CD4-positive, alpha-beta T cell (primary cell): Measurements from ENCODE around the gene MUC13. TPM values are rescaled to one million over a fixed set of nuclear protein-coding genes. Genes with fewer than 3 reads are reported as not detected.

ENCODE experiments used
- ATAC-seq: fragments of 200-7000 bp; cut with Tn5 transposase; one replicate; pipeline ENCODE4 v1.10.0; 2022; ENCODE audit warnings: mild to moderate bottlenecking; ENCODE audit not compliant: poor library complexity
- CTCF ChIA-PET: fragments of 350-600 bp; sonication (Branson Sonifier 250); formaldehyde crosslinking; loops from one replicate; lab custom pipeline; 2021; ENCODE audit warnings: antibody characterized with exemption, inconsistent platforms; lab: Charles Lee
- POLR2A ChIA-PET: fragments of 350-600 bp; sonication (Branson Sonifier 250); formaldehyde crosslinking; loops from one replicate; lab custom pipeline; 2021; ENCODE audit warnings: antibody characterized with exemption, inconsistent platforms; lab: Charles Lee
- DNase-seq, 14 experiments: peaks; one replicate each; pipeline ENCODE4 v3.0.0-alpha.2; 2013 to 2020; ENCODE audit warnings: mixed read lengths in 2 of 14
- H3K27ac ChIP-seq, 2 donors: one replicate each; pipeline versions ENCODE4 v1.5.1 to v1.7.0; 2013; ENCODE audit warnings: low read length in 2 of 2, low read depth in 1 of 2, mild to moderate bottlenecking in 1 of 2
- H3K27me3 ChIP-seq, 2 experiments: 1 replicate in 1 of 2; 2 replicates in 1 of 2; pipeline versions ENCODE4 v1.6.1 to v1.7.0; 2013; ENCODE audit warnings: low read length in 2 of 2, control low read depth in 1 of 2, mild to moderate bottlenecking in 1 of 2, moderate library complexity in 1 of 2; ENCODE audit not compliant: insufficient read depth in 2 of 2, control insufficient read depth in 1 of 2
- H3K36me3 ChIP-seq: one replicate; pipeline ENCODE4 v1.6.1; 2013; ENCODE audit warnings: low read length, control low read depth; ENCODE audit not compliant: insufficient read depth
- H3K4me1 ChIP-seq: one replicate; pipeline ENCODE4 v1.6.1; 2013; ENCODE audit warnings: low read length, control low read depth; ENCODE audit not compliant: insufficient read depth
- H3K4me3 ChIP-seq: one replicate; pipeline ENCODE4 v1.5.1; 2013; ENCODE audit warnings: mild to moderate bottlenecking, low read length, moderate library complexity
- H3K9me3 ChIP-seq, 2 experiments: 1 replicate in 1 of 2; 2 replicates in 1 of 2; pipeline versions ENCODE4 v1.6.1 to v1.7.0; 2013; ENCODE audit warnings: low read length in 2 of 2, mild to moderate bottlenecking in 2 of 2, control low read depth in 1 of 2, moderate library complexity in 1 of 2; ENCODE audit not compliant: control insufficient read depth in 1 of 2, insufficient read depth in 1 of 2
- H3K27ac Mint-ChIP-seq: one replicate; pipeline ENCODE4 v1.8.0; 2020; ENCODE audit warnings: mixed read lengths
- H3K27me3 Mint-ChIP-seq: one replicate; pipeline ENCODE4 v1.8.0; 2021; ENCODE audit warnings: mixed read lengths
- H3K36me3 Mint-ChIP-seq: one replicate; pipeline ENCODE4 v1.8.0; 2021; ENCODE audit warnings: low read depth, mixed read lengths
- H3K4me1 Mint-ChIP-seq: one replicate; pipeline ENCODE4 v1.8.0; 2021; ENCODE audit warnings: low read depth, mixed read lengths
- H3K4me3 Mint-ChIP-seq: one replicate; pipeline ENCODE4 v1.8.0; 2020; ENCODE audit warnings: mild to moderate bottlenecking, mixed read lengths
- H3K9me3 Mint-ChIP-seq: one replicate; pipeline ENCODE4 v1.8.0; 2020; ENCODE audit warnings: mixed read lengths
- intact Hi-C, 2 experiments: fragments of 100-400 bp; cut with DNase I in 1 of 2; cut with micrococcal nuclease in 1 of 2; formaldehyde crosslinking; loops; one replicate each; pipeline versions ENCODE4 v1.15.1 to v1.9.0; 2023 to 2025; cut with DNase I, micrococcal nuclease
- total RNA-seq, 174 experiments: library from RNA in 2 of 174; stranded (reverse) in 2 of 174; gene quantifications; one replicate each; pipeline ENCODE4 v1.2.3 and lab custom pipeline; 2021 to 2026
- TF ChIP-seq, protein P1 (sequence below): fragments of 200-600 bp; IDR thresholded peaks from one replicate; pipeline ENCODE4 v1.8.0; 2022; ENCODE audit warnings: antibody characterized with exemption, mild to moderate bottlenecking

Gene MUC13
- total RNA-seq, 2 experiments from 2014 or later = 0.47 TPM; not detected in 1

DNA sequence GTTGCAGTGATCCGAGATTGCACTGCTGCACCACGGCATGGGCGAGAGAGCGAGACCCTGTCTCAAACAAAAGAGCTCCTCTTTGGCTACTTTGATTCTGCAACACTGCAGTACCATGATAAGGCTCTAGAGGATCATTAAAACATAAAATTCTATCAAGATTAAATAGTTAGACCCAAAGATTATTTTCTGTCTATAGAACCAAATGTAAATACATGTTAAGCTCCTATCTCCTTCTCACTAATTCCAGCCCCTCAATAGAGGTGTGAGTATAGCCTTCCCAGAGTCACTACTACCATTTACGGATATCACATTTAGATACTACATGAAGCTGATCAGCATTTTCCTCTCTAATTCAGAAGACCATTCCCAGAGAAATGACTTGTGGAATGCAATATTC, 4.3 kb upstream of the MUC13 start:
- Histone ChIP-seq H3K27ac (no peak overlapping the region), H3K4me1 (no peaks in the 10 kb centered on the region), H3K27me3 (no peaks in the 10 kb centered on the region), H3K36me3 (no peaks in the 10 kb centered on the region), H3K9me3 (no peaks in the 10 kb centered on the region), H3K4me3 (no peak overlapping the region)
- TF ChIP-seq, protein P1, sequence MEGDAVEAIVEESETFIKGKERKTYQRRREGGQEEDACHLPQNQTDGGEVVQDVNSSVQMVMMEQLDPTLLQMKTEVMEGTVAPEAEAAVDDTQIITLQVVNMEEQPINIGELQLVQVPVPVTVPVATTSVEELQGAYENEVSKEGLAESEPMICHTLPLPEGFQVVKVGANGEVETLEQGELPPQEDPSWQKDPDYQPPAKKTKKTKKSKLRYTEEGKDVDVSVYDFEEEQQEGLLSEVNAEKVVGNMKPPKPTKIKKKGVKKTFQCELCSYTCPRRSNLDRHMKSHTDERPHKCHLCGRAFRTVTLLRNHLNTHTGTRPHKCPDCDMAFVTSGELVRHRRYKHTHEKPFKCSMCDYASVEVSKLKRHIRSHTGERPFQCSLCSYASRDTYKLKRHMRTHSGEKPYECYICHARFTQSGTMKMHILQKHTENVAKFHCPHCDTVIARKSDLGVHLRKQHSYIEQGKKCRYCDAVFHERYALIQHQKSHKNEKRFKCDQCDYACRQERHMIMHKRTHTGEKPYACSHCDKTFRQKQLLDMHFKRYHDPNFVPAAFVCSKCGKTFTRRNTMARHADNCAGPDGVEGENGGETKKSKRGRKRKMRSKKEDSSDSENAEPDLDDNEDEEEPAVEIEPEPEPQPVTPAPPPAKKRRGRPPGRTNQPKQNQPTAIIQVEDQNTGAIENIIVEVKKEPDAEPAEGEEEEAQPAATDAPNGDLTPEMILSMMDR = no peak
- Mint-ChIP-seq H3K4me1 (no peaks in the 10 kb centered on the region), H3K36me3 (no peaks in the 10 kb centered on the region), H3K4me3 (no peak overlapping the region), H3K9me3 (no peaks in the 10 kb centered on the region), H3K27me3 (peaks cover 20% of the 10 kb centered on the region), H3K27ac (no peak overlapping the region)
- no peak for ATAC-seq
- CTCF ChIA-PET = no interaction called here
- intact Hi-C loops = no loop called here
- POLR2A ChIA-PET = no interaction called here
- no peak for DNase-seq

DNA sequence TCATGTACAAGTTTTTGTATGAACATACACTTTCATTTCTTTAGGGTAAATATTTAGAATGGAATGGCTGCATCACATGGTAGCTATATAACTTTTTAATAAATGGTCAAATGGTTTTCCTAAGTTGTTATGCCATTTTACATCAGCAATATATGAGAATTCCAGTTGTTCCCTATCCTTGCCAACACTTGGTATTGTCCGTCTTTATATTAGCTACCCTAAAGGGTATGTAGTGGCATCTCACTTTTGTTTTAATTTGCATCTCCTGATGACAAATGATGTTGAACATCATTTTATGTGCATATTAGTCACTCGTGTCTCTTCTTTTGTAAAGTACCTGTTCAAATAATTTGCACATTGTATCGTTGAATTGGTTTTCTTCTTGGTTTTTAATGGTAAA, 2.5 kb upstream of the MUC13 start:
- peaks cover 20% of the 10 kb centered on the region for H3K27me3 Mint-ChIP-seq
- no peaks in the 10 kb centered on the region for H3K4me1 ChIP-seq
- CTCF ChIA-PET = no interaction called here

DNA sequence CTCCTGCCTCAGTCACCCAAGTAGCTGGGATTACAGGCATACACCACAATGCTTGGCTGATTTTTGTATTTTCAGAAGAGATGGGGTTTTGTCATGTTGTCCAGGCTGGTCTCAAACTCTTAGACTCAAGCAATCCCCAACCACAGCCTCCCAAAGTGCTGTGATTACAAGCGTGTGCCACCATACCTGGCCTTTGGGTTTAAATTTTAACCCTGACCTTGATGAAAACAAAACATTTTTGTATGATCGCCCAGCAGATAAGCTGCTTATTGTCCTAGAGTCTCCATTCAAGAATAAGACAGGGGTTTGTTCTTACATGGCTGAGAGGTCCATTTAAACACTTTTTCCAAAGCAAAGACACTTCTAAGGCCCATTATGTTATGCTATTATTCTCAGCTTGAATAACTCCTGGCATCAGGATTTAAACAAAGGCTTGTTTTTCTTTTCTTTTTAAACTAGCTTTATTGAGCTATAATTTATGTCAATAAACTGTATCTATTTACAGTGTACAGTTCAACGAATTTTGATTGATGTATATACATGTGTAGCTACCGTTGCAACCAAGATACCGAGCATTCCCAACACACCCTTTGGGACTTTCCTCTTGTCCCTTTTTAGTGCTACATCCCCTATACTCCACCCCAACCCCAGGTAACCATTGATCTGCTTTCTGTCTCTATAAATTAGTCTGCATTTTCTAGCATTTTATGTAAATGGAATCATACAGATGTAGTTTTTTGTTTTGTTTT, 1.4 kb upstream of the MUC13 start:
- no peaks in the 10 kb centered on the region for H3K9me3 ChIP-seq
- H3K4me3 ChIP-seq = no peak overlapping the region
- intact Hi-C loops = no loop called here
- H3K27me3 ChIP-seq = no peaks in the 10 kb centered on the region
- H3K36me3 Mint-ChIP-seq = no peaks in the 10 kb centered on the region
- POLR2A ChIA-PET = no interaction called here
- H3K36me3 ChIP-seq = no peaks in the 10 kb centered on the region
- H3K4me1 Mint-ChIP-seq = no peaks in the 10 kb centered on the region
- ATAC-seq (no peak), DNase-seq (no peak)
- CTCF ChIA-PET = no interaction called here
- H3K27me3 Mint-ChIP-seq = peaks cover 20% of the 10 kb centered on the region
- no peak overlapping the region for H3K27ac ChIP-seq
- H3K9me3 Mint-ChIP-seq = no peaks in the 10 kb centered on the region
- no peak overlapping the region for H3K27ac Mint-ChIP-seq
- H3K4me1 ChIP-seq = no peaks in the 10 kb centered on the region
- TF ChIP-seq, protein P1 = no peak
- no peak overlapping the region for H3K4me3 Mint-ChIP-seq

More for the DNA sequence above, 2.5 kb upstream of the MUC13 start:
- Mint-ChIP-seq H3K9me3 (no peaks in the 10 kb centered on the region), H3K27ac (no peak overlapping the region), H3K4me3 (no peak overlapping the region), H3K4me1 (no peaks in the 10 kb centered on the region), H3K36me3 (no peaks in the 10 kb centered on the region)
- TF ChIP-seq, protein P1 = no peak
- no peak overlapping the region for H3K27ac ChIP-seq
- no peaks in the 10 kb centered on the region for H3K27me3 ChIP-seq
- H3K36me3 ChIP-seq = no peaks in the 10 kb centered on the region
- intact Hi-C loops = no loop called here
- POLR2A ChIA-PET = no interaction called here
- ATAC-seq (no peak), DNase-seq (no peak)
- no peaks in the 10 kb centered on the region for H3K9me3 ChIP-seq
- no peak overlapping the region for H3K4me3 ChIP-seq
